Tibial nerve (tissue), 4 donors: ENCODE data around the gene CDCA5.

Source experiments
- EP300 ChIP-seq, 2 donors: sonication (generic); formaldehyde crosslinking; IDR thresholded peaks; one replicate each; pipeline ENCODE4 v1.6.1; 2017; ENCODE audit warnings: antibody characterized with exemption in 2 of 2, mild to moderate bottlenecking in 1 of 2
- POLR2A ChIP-seq, 2 donors: fragments of 450-650 bp; IDR thresholded peaks; one replicate each; pipeline ENCODE4 v1.6.1; 2017; ENCODE audit warnings: antibody characterized with exemption in 2 of 2, mild to moderate bottlenecking in 2 of 2, moderate library complexity in 2 of 2
- TF ChIP-seq, protein P1 (sequence below), 5 experiments: fragments of 200-600 bp in 3 of 5; fragments of 450-650 bp in 2 of 5; sonication (generic) in 3 of 5; IDR thresholded peaks; one replicate each; pipeline ENCODE4 v1.5.1; 2016 to 2019; ENCODE audit warnings: antibody characterized with exemption in 5 of 5, mild to moderate bottlenecking in 3 of 5, moderate library complexity in 2 of 5

GRCh38 chr11:65125197-65126056 is 41.6 kb upstream of the CDCA5 start:
- TF ChIP-seq POLR2A (IDR thresholded peaks at IDR 0.05) (no peak), EP300 (IDR thresholded peaks at IDR 0.05) (no peak)
- TF ChIP-seq, protein P1, sequence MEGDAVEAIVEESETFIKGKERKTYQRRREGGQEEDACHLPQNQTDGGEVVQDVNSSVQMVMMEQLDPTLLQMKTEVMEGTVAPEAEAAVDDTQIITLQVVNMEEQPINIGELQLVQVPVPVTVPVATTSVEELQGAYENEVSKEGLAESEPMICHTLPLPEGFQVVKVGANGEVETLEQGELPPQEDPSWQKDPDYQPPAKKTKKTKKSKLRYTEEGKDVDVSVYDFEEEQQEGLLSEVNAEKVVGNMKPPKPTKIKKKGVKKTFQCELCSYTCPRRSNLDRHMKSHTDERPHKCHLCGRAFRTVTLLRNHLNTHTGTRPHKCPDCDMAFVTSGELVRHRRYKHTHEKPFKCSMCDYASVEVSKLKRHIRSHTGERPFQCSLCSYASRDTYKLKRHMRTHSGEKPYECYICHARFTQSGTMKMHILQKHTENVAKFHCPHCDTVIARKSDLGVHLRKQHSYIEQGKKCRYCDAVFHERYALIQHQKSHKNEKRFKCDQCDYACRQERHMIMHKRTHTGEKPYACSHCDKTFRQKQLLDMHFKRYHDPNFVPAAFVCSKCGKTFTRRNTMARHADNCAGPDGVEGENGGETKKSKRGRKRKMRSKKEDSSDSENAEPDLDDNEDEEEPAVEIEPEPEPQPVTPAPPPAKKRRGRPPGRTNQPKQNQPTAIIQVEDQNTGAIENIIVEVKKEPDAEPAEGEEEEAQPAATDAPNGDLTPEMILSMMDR (IDR thresholded peaks at IDR 0.05) = no peak
